ENCODE data around the gene PROKR1. TPM values are rescaled to one million over a fixed set of nuclear protein-coding genes. Genes with fewer than 3 reads are reported as not detected.

PROKR1 gene
- total RNA-seq = not detected in 2 replicates

GRCh38 chr2:68643011-68643873 lies at the start of gene PROKR1:
PROKR1 (plus strand) TSS chr2:68643579; CDS start chr2:68645822, 2,243 bp downstream.

Other genes starting within 250 kb of the PROKR1 start
- 0.13 and 0.33 TPM in 2 replicates for gene FBXO48, start 176.3 kb upstream of the PROKR1 start, total RNA-seq
- 2.8 TPM in 2 replicates for gene APLF, start 176.0 kb upstream of the PROKR1 start, total RNA-seq
- 0.13 TPM in 1 of 2 replicates, not detected in the other for gene ARHGAP25, start 91.2 kb downstream of the PROKR1 start, total RNA-seq
- not detected in 2 replicates for gene BMP10, start 227.8 kb downstream of the PROKR1 start, total RNA-seq

All from mesangial cell (primary cell).